ENCODE data around the gene ASF1B. TPM values are rescaled to one million over a fixed set of nuclear protein-coding genes. Genes with fewer than 3 reads are reported as not detected.
A peak's percentile ranks its signal among the peaks of the same experiment; 100 is the strongest.

The ASF1B gene
- total and polyA plus RNA-seq, 4 donors = 2.4 to 5.9 (median 3.8) TPM

GRCh38 chr19:14106840-14107239 lies 29.5 kb downstream of the ASF1B start:
- H3K9me3 ChIP-seq (ENCODE audit: control insufficient read depth in 4 of 4, insufficient read depth in 3 of 4, low read length in 3 of 4) = no peaks in the 10 kb centered on the region
- peaks cover 7 to 34% (median 11%) of the 10 kb centered on the region in 4 donors for H3K36me3 ChIP-seq (ENCODE audit: control insufficient read depth in 4 of 4, insufficient read depth in 4 of 4, low read length in 4 of 4)
- WGBS, 2 donors = 94 to 95% methylated on average over 16 of the region's 16 CpGs
- no peak for DNase-seq
- no peak for ATAC-seq (ENCODE audit: insufficient read depth, low FRiP score)
- H3K4me1 ChIP-seq (ENCODE audit: control insufficient read depth in 5 of 5, insufficient read depth in 5 of 5, low read length in 5 of 5) = peaks cover 0 to 1% (median 0%) of the 10 kb centered on the region in 5 donors
- no peak overlapping the region for H3K9ac ChIP-seq (ENCODE audit: insufficient read depth in 1 of 2, low read length in 2 of 2)
- peak overlapping the region in 1 of 2 donors; percentile 83 for H3K27ac ChIP-seq (ENCODE audit: low read depth in 1 of 2, low read length in 1 of 2)
- no peaks in the 10 kb centered on the region for H3K27me3 ChIP-seq (ENCODE audit: control insufficient read depth in 3 of 3, insufficient read depth in 3 of 3, low read length in 2 of 3)
- TF ChIP-seq CTCF (IDR thresholded peaks at IDR 0.05; ENCODE audit: control extremely low read depth, extremely low read depth) = no peak
- H3K4me3 ChIP-seq = no peak overlapping the region

GRCh38 chr19:14105680-14106079 lies 30.7 kb downstream of the ASF1B start:
- no peak overlapping the region for H3K27ac ChIP-seq (ENCODE audit: low read depth in 1 of 2, low read length in 1 of 2)
- no peak for DNase-seq
- no peak overlapping the region for H3K4me3 ChIP-seq
- TF ChIP-seq CTCF (IDR thresholded peaks at IDR 0.05; ENCODE audit: control extremely low read depth, extremely low read depth) = no peak
- H3K4me1 ChIP-seq (ENCODE audit: control insufficient read depth in 5 of 5, insufficient read depth in 5 of 5, low read length in 5 of 5) = no peaks in the 10 kb centered on the region
- no peaks in the 10 kb centered on the region for H3K27me3 ChIP-seq (ENCODE audit: control insufficient read depth in 3 of 3, insufficient read depth in 3 of 3, low read length in 2 of 3)
- no peak for ATAC-seq (ENCODE audit: insufficient read depth, low FRiP score)
- peaks cover 7 to 35% (median 16%) of the 10 kb centered on the region in 4 donors for H3K36me3 ChIP-seq (ENCODE audit: control insufficient read depth in 4 of 4, insufficient read depth in 4 of 4, low read length in 4 of 4)
- 89 to 93% methylated on average over 8 of the region's 8 CpGs for WGBS, 2 donors
- no peaks in the 10 kb centered on the region for H3K9me3 ChIP-seq (ENCODE audit: control insufficient read depth in 4 of 4, insufficient read depth in 3 of 4, low read length in 3 of 4)
- no peak overlapping the region for H3K9ac ChIP-seq (ENCODE audit: insufficient read depth in 1 of 2, low read length in 2 of 2)

- Histone ChIP-seq H3K27ac (ENCODE audit: low read depth in 1 of 2, low read length in 1 of 2) (no peak overlapping the region), H3K36me3 (ENCODE audit: control insufficient read depth in 4 of 4, insufficient read depth in 4 of 4, low read length in 4 of 4) (peaks cover 9 to 38% (median 16%) of the 10 kb centered on the region in 4 donors), H3K4me3 (no peak overlapping the region), H3K9me3 (ENCODE audit: control insufficient read depth in 4 of 4, insufficient read depth in 3 of 4, low read length in 3 of 4) (no peaks in the 10 kb centered on the region), H3K4me1 (ENCODE audit: control insufficient read depth in 5 of 5, insufficient read depth in 5 of 5, low read length in 5 of 5) (no peaks in the 10 kb centered on the region), H3K27me3 (ENCODE audit: control insufficient read depth in 3 of 3, insufficient read depth in 3 of 3, low read length in 2 of 3) (no peaks in the 10 kb centered on the region), H3K9ac (ENCODE audit: insufficient read depth in 1 of 2, low read length in 2 of 2) (no peak overlapping the region)
- WGBS, 2 donors = 97 to 100% methylated on average over 1 of the region's 1 CpG
- DNase-seq (no peak), ATAC-seq (ENCODE audit: insufficient read depth, low FRiP score) (no peak)
- no peak for TF ChIP-seq CTCF (IDR thresholded peaks at IDR 0.05; ENCODE audit: control extremely low read depth, extremely low read depth)
Observed at GRCh38 chr19:14103310-14103709, 33.1 kb downstream of the ASF1B start.

GRCh38 chr19:14102756-14103155 lies 33.6 kb downstream of the ASF1B start:
- H3K27me3 ChIP-seq (ENCODE audit: control insufficient read depth in 3 of 3, insufficient read depth in 3 of 3, low read length in 2 of 3) = no peaks in the 10 kb centered on the region
- TF ChIP-seq CTCF (IDR thresholded peaks at IDR 0.05; ENCODE audit: control extremely low read depth, extremely low read depth) = no peak
- H3K27ac ChIP-seq (ENCODE audit: low read depth in 1 of 2, low read length in 1 of 2) = no peak overlapping the region
- ATAC-seq (ENCODE audit: insufficient read depth, low FRiP score) (no peak), DNase-seq (no peak)
- H3K9me3 ChIP-seq (ENCODE audit: control insufficient read depth in 4 of 4, insufficient read depth in 3 of 4, low read length in 3 of 4) = no peaks in the 10 kb centered on the region
- no peaks in the 10 kb centered on the region for H3K4me1 ChIP-seq (ENCODE audit: control insufficient read depth in 5 of 5, insufficient read depth in 5 of 5, low read length in 5 of 5)
- WGBS, 2 donors = 89 to 91% methylated on average over 10 of the region's 10 CpGs
- H3K9ac ChIP-seq (ENCODE audit: insufficient read depth in 1 of 2, low read length in 2 of 2) = no peak overlapping the region
- H3K36me3 ChIP-seq (ENCODE audit: control insufficient read depth in 4 of 4, insufficient read depth in 4 of 4, low read length in 4 of 4) = peaks cover 10 to 42% (median 18%) of the 10 kb centered on the region in 4 donors
- no peak overlapping the region for H3K4me3 ChIP-seq

Measured in lung (tissue), 12 donors.